Neuronal stem cell (in vitro differentiated cells): ENCODE results near the gene COX7A1. TPM values are rescaled to one million over a fixed set of nuclear protein-coding genes. Genes with fewer than 3 reads are reported as not detected.

Experiments used
- DNase-seq: peaks from one replicate; pipeline ENCODE4 v3.0.0-alpha.2; 2013; ENCODE audit warnings: low spot score
- H2AFZ ChIP-seq: one replicate; pipeline ENCODE4 v1.6.1; 2013; ENCODE audit warnings: mild to moderate bottlenecking, low read length, inconsistent platforms
- H2AK5ac ChIP-seq: 2 replicates; pipeline ENCODE4 v1.6.1; 2013; ENCODE audit warnings: low read depth, mild to moderate bottlenecking, inconsistent platforms, low read length, moderate library complexity, mixed read lengths
- H2BK120ac ChIP-seq: 2 replicates; pipeline ENCODE4 v1.6.1; 2013; ENCODE audit warnings: low read depth, mild to moderate bottlenecking, inconsistent platforms, low read length, moderate library complexity, mixed read lengths
- H2BK12ac ChIP-seq: one replicate; pipeline ENCODE4 v1.6.1; 2013; ENCODE audit warnings: low read length, inconsistent platforms
- H2BK15ac ChIP-seq: 2 replicates; pipeline ENCODE4 v1.6.1; 2013; ENCODE audit warnings: mild to moderate bottlenecking, low read length, inconsistent platforms, mixed read lengths
- H2BK5ac ChIP-seq: one replicate; pipeline ENCODE4 v1.6.1; 2013; ENCODE audit warnings: inconsistent platforms, mild to moderate bottlenecking, low read length, moderate library complexity
- H3K14ac ChIP-seq: one replicate; pipeline ENCODE4 v1.6.1; 2013; ENCODE audit warnings: low read length, inconsistent platforms
- H3K18ac ChIP-seq: 2 replicates; pipeline ENCODE4 v1.6.1; 2013; ENCODE audit warnings: low read length, inconsistent platforms
- H3K23ac ChIP-seq: 2 replicates; pipeline ENCODE4 v1.6.1; 2013; ENCODE audit warnings: low read depth, mild to moderate bottlenecking, mixed read lengths, low read length, inconsistent platforms; ENCODE audit not compliant: poor library complexity
- H3K27ac ChIP-seq: replicated peaks from 3 replicates; pipeline ENCODE4 v1.5.1; 2013; ENCODE audit warnings: low read length, inconsistent platforms
- H3K27me3 ChIP-seq, 3 experiments: 2 replicates each; pipeline ENCODE4 v1.6.1; 2013; ENCODE audit warnings: low read length in 3 of 3, mild to moderate bottlenecking in 2 of 3, inconsistent platforms in 1 of 3, low read depth in 1 of 3, mixed read lengths in 1 of 3, moderate library complexity in 1 of 3; ENCODE audit not compliant: control insufficient read depth in 3 of 3, insufficient read depth in 3 of 3
- H3K36me3 ChIP-seq, 2 donors: replicated peaks in 1 of 2; 2 replicates each; pipeline ENCODE4 v1.6.1; 2013; ENCODE audit warnings: low read length in 2 of 2; ENCODE audit not compliant: control insufficient read depth in 2 of 2, insufficient read depth in 2 of 2
- H3K4ac ChIP-seq: 2 replicates; pipeline ENCODE4 v1.6.1; 2013; ENCODE audit warnings: inconsistent platforms, mild to moderate bottlenecking, low read length, moderate library complexity
- H3K4me1 ChIP-seq, 2 donors: 1 replicate in 1 of 2; 2 replicates in 1 of 2; pipeline ENCODE4 v1.6.1; 2013; ENCODE audit warnings: low read length in 2 of 2, low read depth in 1 of 2; ENCODE audit not compliant: control insufficient read depth in 2 of 2, insufficient read depth in 1 of 2
- H3K4me2 ChIP-seq: one replicate; pipeline ENCODE4 v1.6.1; 2013; ENCODE audit warnings: mild to moderate bottlenecking, low read length, inconsistent platforms; ENCODE audit not compliant: insufficient read depth, poor library complexity, severe bottlenecking
- H3K4me3 ChIP-seq, 2 donors: 2 replicates each; pipeline ENCODE4 v1.5.1; 2013; ENCODE audit warnings: low read length in 2 of 2, mild to moderate bottlenecking in 2 of 2, inconsistent platforms in 1 of 2, moderate library complexity in 1 of 2
- H3K79me1 ChIP-seq: one replicate; pipeline ENCODE4 v1.6.1; 2013; ENCODE audit warnings: low read depth, mild to moderate bottlenecking, inconsistent platforms, low read length, moderate library complexity
- H3K9ac ChIP-seq: one replicate; pipeline ENCODE4 v1.6.1; 2013; ENCODE audit warnings: mild to moderate bottlenecking, low read depth, low read length, inconsistent platforms; ENCODE audit not compliant: poor library complexity
- H3K9me3 ChIP-seq, 2 donors: replicated peaks in 1 of 2; 2 replicates each; pipeline versions ENCODE3 to v1.6.1; 2013; ENCODE audit warnings: low read length in 2 of 2, mild to moderate bottlenecking in 2 of 2, inconsistent platforms in 1 of 2, low read depth in 1 of 2, mixed read lengths in 1 of 2, moderate library complexity in 1 of 2; ENCODE audit not compliant: control insufficient read depth in 2 of 2, insufficient read depth in 1 of 2
- H4K8ac ChIP-seq: one replicate; pipeline ENCODE4 v1.6.1; 2013; ENCODE audit warnings: low read depth, mild to moderate bottlenecking, inconsistent platforms, low read length, moderate library complexity
- H4K91ac ChIP-seq: one replicate; pipeline ENCODE4 v1.6.1; 2013; ENCODE audit warnings: low read length, low read depth, mild to moderate bottlenecking, inconsistent platforms; ENCODE audit not compliant: poor library complexity
- WGBS, 2 donors: extraction: QIAGEN DNeasy Blood & Tissue Kit; methylation state at CpG; one replicate each; pipeline ENCODE4 v1.1.7; 2013; ENCODE audit warnings: missing lambda C conversion rate in 2 of 2, mixed read lengths in 1 of 2; ENCODE audit not compliant: insufficient read length in 2 of 2, insufficient replicate concordance in 1 of 2; ENCODE audit errors: extremely low coverage in 2 of 2; 5-methylcytosine and 5-hydroxymethylcytosine counted together
- polyA plus RNA-seq, 2 experiments: library from polyadenylated mRNA; stranded (reverse); fragments of 200-250 nt; gene quantifications; one replicate each; pipeline ENCODE4 v1.2.3, GENCODE V29; 2013

The COX7A1 gene
- not detected for polyA plus RNA-seq (2013, experiment 1 of 2)
- polyA plus RNA-seq (2013, experiment 2 of 2), result not detected

DNA sequence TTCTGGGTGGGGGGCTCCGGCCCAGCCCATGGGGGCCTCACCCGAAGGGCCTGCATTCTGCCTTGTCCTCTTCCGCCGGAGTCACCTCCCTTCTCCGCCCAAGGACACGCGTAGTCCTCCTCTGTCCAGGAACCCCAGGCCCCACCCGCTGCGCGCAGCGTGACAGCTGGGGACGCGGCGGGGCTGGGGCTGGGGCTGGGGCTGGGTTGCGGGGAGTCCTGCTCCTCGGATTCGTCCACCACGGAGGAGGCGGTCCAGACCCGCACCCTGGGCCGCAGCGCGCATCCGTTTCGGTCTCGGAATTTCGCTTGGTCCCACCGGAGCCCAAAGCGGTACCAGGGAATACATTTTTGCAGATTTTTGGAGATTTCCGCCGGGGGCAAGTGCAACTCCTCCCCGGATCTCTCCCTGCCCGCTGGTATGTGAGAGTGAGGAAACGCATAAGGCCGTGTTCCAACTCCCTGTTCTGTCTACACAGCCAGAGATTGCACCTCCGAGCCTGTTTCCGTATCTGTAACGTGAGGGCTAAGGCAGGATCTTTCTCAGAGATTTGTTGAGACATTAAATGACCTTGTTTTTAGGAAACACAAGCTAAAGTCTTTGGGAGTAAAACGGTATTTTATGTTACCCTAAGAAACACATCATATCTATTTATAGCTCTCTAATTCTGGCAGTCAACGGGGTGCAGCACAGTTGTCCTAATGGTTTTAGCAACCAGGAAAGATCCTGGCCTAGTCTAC lies at the start of gene COX7A1:
Gene COX7A1, minus strand, starts transcription at position 96 of the 740 bp plus-strand sequence. Its CDS starts 40 bp downstream, at position 56.
- Histone ChIP-seq H3K9ac (no peak within 1 kb of the TSS), H4K8ac (peak within 1 kb of the TSS; percentile 99), H3K4me2 (no peak within 1 kb of the TSS), H3K27me3 (no peaks in the 10 kb centered on the region), H2AK5ac (no peak within 1 kb of the TSS), H3K36me3 (peaks cover 26 to 44% of the 10 kb centered on the region in 2 donors), H2BK15ac (no peak within 1 kb of the TSS), H2BK5ac (no peak within 1 kb of the TSS), H3K14ac (no peak within 1 kb of the TSS), H4K91ac (no peak within 1 kb of the TSS), H2BK120ac (no peak within 1 kb of the TSS), H3K4ac (no peak within 1 kb of the TSS), H3K9me3 (no peaks in the 10 kb centered on the region), H3K4me3 (peak within 1 kb of the TSS in 1 of 2 donors; percentile 6), H2BK12ac (peak within 1 kb of the TSS; percentile 41), H3K4me1 (no peaks in the 10 kb centered on the region), H3K18ac (peak within 1 kb of the TSS; percentile 28), H3K79me1 (peaks cover 2% of the 10 kb centered on the region), H3K23ac (peak within 1 kb of the TSS; percentile 96), H3K27ac (no peak within 1 kb of the TSS), H2AFZ (no peak within 1 kb of the TSS)
- no CpG with 5 or more reads among the region's 40 CpGs for WGBS, 2 donors
- DNase-seq, result no peak

DNA sequence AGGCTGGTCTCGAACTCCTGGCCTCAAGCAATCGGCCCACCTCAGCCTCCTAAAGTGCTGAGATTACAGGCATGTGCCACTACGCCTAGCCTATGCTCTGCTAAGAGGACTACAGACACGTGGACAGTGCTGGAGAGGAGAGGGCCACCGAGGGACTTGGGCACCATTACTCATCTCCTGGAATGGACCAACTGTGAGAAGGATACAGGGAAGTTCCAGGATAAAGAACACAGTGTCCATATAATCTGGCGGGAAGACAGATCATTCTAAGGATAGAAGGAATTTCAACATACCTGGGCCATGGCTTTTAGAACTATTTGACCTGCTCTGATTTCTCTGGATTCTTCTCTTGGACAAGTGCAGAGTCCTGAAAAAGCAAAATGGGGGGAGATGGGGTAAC lies 49.4 kb upstream of the COX7A1 start:
- no peak overlapping the region for H3K4ac ChIP-seq
- no peaks in the 10 kb centered on the region for H3K9me3 ChIP-seq
- no peak overlapping the region for H3K27ac ChIP-seq
- no peak overlapping the region for H4K8ac ChIP-seq
- H3K23ac ChIP-seq, result no peak overlapping the region
- peaks cover 0 to 8% of the 10 kb centered on the region in 2 donors for H3K36me3 ChIP-seq
- no peak overlapping the region for H2BK120ac ChIP-seq
- no peak overlapping the region for H3K4me2 ChIP-seq
- H2BK12ac ChIP-seq, result no peak overlapping the region
- H3K14ac ChIP-seq, result no peak overlapping the region
- H2BK15ac ChIP-seq, result no peak overlapping the region
- no peak overlapping the region for H2AFZ ChIP-seq
- no peak overlapping the region for H3K9ac ChIP-seq
- no peak overlapping the region for H4K91ac ChIP-seq
- no peaks in the 10 kb centered on the region for H3K27me3 ChIP-seq
- WGBS, 2 donors, result no CpG with 5 or more reads among the region's 6 CpGs
- H2BK5ac ChIP-seq, result no peak overlapping the region
- no peak for DNase-seq
- H2AK5ac ChIP-seq, result no peak overlapping the region
- no peak overlapping the region for H3K18ac ChIP-seq
- no peak overlapping the region for H3K4me3 ChIP-seq
- no peaks in the 10 kb centered on the region for H3K4me1 ChIP-seq
- H3K79me1 ChIP-seq, result no peaks in the 10 kb centered on the region

DNA sequence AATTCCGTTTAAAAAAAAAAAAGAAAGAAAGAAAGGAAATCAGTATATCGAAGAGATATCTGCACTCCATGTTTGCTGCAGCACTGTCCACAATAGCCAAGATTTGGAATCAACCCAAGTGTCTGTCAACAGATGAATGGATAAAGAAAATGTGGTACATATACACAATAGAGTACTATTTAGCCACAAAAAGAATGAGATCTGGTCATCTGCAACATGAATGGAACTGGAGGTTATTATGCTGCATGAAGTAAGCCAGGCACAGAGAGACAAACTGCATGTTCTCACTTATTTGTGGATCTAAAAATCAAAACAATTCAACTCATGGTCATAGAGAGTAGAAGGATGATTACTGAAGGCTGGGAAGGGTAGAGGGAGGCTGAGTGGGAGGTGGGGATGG lies 45.9 kb upstream of the COX7A1 start:
- no peak overlapping the region for H2BK5ac ChIP-seq
- no peaks in the 10 kb centered on the region for H3K79me1 ChIP-seq
- H3K4me3 ChIP-seq, result no peak overlapping the region
- H3K27me3 ChIP-seq, result no peaks in the 10 kb centered on the region
- H2BK120ac ChIP-seq, result no peak overlapping the region
- H3K23ac ChIP-seq, result no peak overlapping the region
- no peak overlapping the region for H2AFZ ChIP-seq
- H3K36me3 ChIP-seq, result peaks cover 2 to 21% of the 10 kb centered on the region in 2 donors
- no CpG with 5 or more reads among the region's 2 CpGs for WGBS, 2 donors
- H3K9ac ChIP-seq, result no peak overlapping the region
- H4K8ac ChIP-seq, result no peak overlapping the region
- H3K14ac ChIP-seq, result no peak overlapping the region
- no peak overlapping the region for H3K4ac ChIP-seq
- no peak overlapping the region for H3K18ac ChIP-seq
- no peak for DNase-seq
- H3K4me1 ChIP-seq, result no peaks in the 10 kb centered on the region
- no peak overlapping the region for H2BK15ac ChIP-seq
- no peak overlapping the region for H4K91ac ChIP-seq
- H3K4me2 ChIP-seq, result no peak overlapping the region
- no peak overlapping the region for H2BK12ac ChIP-seq
- no peaks in the 10 kb centered on the region for H3K9me3 ChIP-seq
- no peak overlapping the region for H2AK5ac ChIP-seq
- H3K27ac ChIP-seq, result no peak overlapping the region

DNA sequence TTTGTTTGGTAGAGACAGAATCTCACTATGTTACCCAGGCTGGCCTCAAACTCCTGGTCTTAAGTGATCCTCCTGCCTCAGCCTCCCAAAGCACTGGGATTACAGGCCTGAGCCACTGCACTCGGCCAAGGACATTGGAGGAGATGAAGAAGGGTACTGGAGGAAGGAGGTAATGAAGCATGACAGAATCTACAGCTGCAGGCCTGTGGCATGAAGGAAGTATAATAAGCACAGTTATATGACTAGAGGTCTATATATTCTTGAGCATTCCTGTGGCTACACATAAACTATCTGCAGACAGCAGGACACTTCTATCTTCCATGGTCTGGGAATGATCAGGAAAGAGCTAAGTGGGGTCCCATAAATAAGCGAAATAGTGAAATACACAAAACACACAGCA lies 44.0 kb upstream of the COX7A1 start:
- peaks cover 2 to 29% of the 10 kb centered on the region in 2 donors for H3K36me3 ChIP-seq
- no peak overlapping the region for H3K9ac ChIP-seq
- no peak overlapping the region for H3K4me3 ChIP-seq
- no peak overlapping the region for H2BK120ac ChIP-seq
- no CpG with 5 or more reads among the region's 2 CpGs for WGBS, 2 donors
- no peak overlapping the region for H3K27ac ChIP-seq
- H3K14ac ChIP-seq, result no peak overlapping the region
- no peak for DNase-seq
- H2BK5ac ChIP-seq, result no peak overlapping the region
- no peak overlapping the region for H2BK12ac ChIP-seq
- H4K8ac ChIP-seq, result no peak overlapping the region
- H3K79me1 ChIP-seq, result no peaks in the 10 kb centered on the region
- H2AFZ ChIP-seq, result no peak overlapping the region
- H3K23ac ChIP-seq, result no peak overlapping the region
- H3K27me3 ChIP-seq, result no peaks in the 10 kb centered on the region
- H2AK5ac ChIP-seq, result no peak overlapping the region
- no peaks in the 10 kb centered on the region for H3K4me1 ChIP-seq
- H3K9me3 ChIP-seq, result no peaks in the 10 kb centered on the region
- H4K91ac ChIP-seq, result no peak overlapping the region
- H3K4ac ChIP-seq, result no peak overlapping the region
- H3K18ac ChIP-seq, result no peak overlapping the region
- no peak overlapping the region for H3K4me2 ChIP-seq
- no peak overlapping the region for H2BK15ac ChIP-seq
